Muscle of leg (tissue), 11 donors: ENCODE data around the gene TNS4. TPM values are rescaled to one million over a fixed set of nuclear protein-coding genes. Genes with fewer than 3 reads are reported as not detected.

Source experiments
- DNase-seq: peaks from one replicate; pipeline ENCODE4 v3.0.0; 2013
- H3K27ac ChIP-seq: one replicate; pipeline ENCODE4 v1.5.1; 2013; ENCODE audit warnings: mild to moderate bottlenecking, low read length, control low read depth
- H3K27me3 ChIP-seq: one replicate; pipeline ENCODE4 v1.6.1; 2013; ENCODE audit warnings: low read length; ENCODE audit not compliant: control insufficient read depth, insufficient read depth
- H3K36me3 ChIP-seq: one replicate; pipeline ENCODE4 v1.6.1; 2013; ENCODE audit warnings: low read length; ENCODE audit not compliant: control insufficient read depth, insufficient read depth
- H3K4me1 ChIP-seq: one replicate; pipeline ENCODE4 v1.6.1; 2013; ENCODE audit warnings: low read length; ENCODE audit not compliant: control insufficient read depth, insufficient read depth
- H3K4me3 ChIP-seq: one replicate; pipeline ENCODE4 v1.5.1; 2013; ENCODE audit warnings: low read length, control low read depth
- H3K9me3 ChIP-seq: replicated peaks from 2 replicates; pipeline ENCODE4 v1.6.1; 2013; ENCODE audit warnings: low read depth, low read length; ENCODE audit not compliant: control insufficient read depth
- WGBS: methylation state at CpG from one replicate; pipeline ENCODE4 v1.1.5; 2013; ENCODE audit warnings: missing lambda C conversion rate; ENCODE audit not compliant: insufficient coverage; 5-methylcytosine and 5-hydroxymethylcytosine counted together
- polyA plus RNA-seq, 8 donors: library from polyadenylated mRNA; unstranded; fragments of 120-200 nt; gene quantifications; one replicate each; pipeline versions ENCODE4 v1.2.1 to v1.2.3, GENCODE V29; 2013; ENCODE audit warnings: inconsistent platforms in 1 of 8, low replicate concordance in 1 of 8; ENCODE audit not compliant: insufficient read length in 8 of 8, insufficient read depth in 1 of 8
- total RNA-seq: library from RNA; stranded (reverse); fragments of 120-200 nt; gene quantifications from one replicate; pipeline ENCODE4 v1.2.4, GENCODE V29; 2013

Gene TNS4
- total and polyA plus RNA-seq, 9 donors: 0.05 to 1.6 (median 0.16) TPM; not detected in 4

DNA sequence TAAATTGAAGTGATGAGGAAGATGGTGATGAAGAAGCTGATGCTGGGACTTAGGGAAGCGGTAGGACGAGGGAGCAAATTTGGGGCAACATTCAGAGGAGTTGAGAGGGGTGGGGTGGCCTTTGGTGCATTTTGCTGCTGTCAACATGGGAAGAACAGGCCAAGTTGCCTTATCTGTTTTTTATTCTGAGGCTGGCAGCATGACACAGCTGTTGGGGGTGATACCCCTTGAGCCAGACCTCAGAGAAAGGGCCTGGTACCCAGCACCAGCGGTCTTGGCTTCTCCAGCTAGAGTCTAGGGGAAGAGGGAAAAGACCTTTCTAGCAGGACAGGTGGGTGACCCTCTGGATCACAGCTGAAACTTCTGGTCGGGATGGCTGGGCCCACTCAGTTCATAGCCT is 53.6 kb downstream of the TNS4 start:
- no peak for DNase-seq
- Histone ChIP-seq H3K27ac (peak overlapping the region; percentile 57), H3K4me3 (no peak overlapping the region), H3K27me3 (peaks cover 13% of the 10 kb centered on the region), H3K4me1 (peaks cover 78% of the 10 kb centered on the region), H3K36me3 (peaks cover 15% of the 10 kb centered on the region), H3K9me3 (no peaks in the 10 kb centered on the region)
- WGBS: 68% methylated on average over 4 of the region's 4 CpGs

DNA sequence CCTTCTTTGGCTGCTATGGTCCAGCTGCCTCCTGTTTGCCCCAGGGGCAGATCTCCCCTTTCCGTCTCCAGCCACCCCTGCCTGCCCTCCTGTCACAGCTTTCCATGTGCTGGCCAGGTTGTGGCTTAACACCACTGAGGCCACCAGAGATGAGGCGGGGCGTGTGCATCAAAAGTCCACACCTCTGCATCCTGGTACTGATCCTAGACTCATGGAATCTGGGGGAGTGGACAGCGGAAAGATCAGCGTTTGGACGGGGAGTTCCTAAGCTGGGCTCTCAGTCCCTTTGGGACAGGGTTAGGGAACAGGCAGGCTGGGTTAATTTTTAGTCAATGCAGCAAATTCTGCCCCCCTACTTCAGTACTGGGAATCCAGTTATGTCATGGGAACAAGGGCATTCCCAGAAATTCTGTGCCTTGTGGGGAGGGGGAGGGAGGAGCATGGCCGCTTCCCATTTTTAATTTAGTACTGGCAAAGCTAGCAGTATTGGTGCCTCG is 54.2 kb downstream of the TNS4 start:
- DNase-seq: peak; percentile 74
- no peaks in the 10 kb centered on the region for H3K9me3 ChIP-seq
- peak overlapping the region; percentile 15 for H3K4me3 ChIP-seq
- peaks cover 11% of the 10 kb centered on the region for H3K36me3 ChIP-seq
- peak overlapping the region; percentile 38 for H3K27ac ChIP-seq
- peaks cover 78% of the 10 kb centered on the region for H3K4me1 ChIP-seq
- peaks cover 16% of the 10 kb centered on the region for H3K27me3 ChIP-seq
- 17% methylated on average over 1 of the region's 8 CpGs for WGBS

DNA sequence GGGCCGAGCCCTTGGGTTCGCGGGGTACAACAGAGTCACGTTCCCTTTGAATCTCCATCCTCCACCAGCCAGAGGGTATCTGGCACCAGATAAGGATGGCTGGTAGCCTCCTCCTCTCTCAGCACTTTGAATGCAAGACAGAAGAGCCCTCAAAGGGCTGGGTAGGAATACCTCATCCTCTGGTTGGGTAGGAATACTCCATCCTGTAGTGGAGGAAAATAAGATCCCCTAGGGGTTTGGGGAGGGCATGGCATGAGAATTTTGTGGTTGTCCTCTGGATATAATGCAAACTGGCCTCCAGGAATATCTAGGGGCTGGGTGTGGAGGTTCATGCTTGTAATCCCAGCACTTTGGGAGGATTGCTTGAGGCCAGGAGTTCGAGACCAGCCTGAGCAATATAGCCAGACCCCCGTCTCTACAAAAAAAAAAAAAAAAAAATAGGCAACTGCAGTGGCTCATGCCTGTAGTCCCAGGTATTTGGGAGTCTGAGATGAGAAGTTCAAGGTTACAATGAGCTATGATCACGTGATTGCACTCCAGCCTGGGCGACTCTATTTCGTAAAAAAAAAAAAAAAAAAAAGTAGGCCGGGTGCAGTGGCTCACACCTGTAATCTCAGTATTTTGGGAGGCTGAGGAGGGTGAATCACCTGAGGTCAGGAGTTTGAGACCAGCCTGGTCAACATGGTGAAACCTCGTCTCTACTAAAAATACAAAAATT is 55.5 kb downstream of the TNS4 start:
- 52% methylated on average over 4 of the region's 11 CpGs for WGBS
- Histone ChIP-seq H3K27me3 (peaks cover 16% of the 10 kb centered on the region), H3K4me1 (peaks cover 70% of the 10 kb centered on the region), H3K4me3 (peak overlapping the region; percentile 78), H3K36me3 (peaks cover 10% of the 10 kb centered on the region), H3K9me3 (no peaks in the 10 kb centered on the region), H3K27ac (peak overlapping the region; percentile 87)
- no peak for DNase-seq

DNA sequence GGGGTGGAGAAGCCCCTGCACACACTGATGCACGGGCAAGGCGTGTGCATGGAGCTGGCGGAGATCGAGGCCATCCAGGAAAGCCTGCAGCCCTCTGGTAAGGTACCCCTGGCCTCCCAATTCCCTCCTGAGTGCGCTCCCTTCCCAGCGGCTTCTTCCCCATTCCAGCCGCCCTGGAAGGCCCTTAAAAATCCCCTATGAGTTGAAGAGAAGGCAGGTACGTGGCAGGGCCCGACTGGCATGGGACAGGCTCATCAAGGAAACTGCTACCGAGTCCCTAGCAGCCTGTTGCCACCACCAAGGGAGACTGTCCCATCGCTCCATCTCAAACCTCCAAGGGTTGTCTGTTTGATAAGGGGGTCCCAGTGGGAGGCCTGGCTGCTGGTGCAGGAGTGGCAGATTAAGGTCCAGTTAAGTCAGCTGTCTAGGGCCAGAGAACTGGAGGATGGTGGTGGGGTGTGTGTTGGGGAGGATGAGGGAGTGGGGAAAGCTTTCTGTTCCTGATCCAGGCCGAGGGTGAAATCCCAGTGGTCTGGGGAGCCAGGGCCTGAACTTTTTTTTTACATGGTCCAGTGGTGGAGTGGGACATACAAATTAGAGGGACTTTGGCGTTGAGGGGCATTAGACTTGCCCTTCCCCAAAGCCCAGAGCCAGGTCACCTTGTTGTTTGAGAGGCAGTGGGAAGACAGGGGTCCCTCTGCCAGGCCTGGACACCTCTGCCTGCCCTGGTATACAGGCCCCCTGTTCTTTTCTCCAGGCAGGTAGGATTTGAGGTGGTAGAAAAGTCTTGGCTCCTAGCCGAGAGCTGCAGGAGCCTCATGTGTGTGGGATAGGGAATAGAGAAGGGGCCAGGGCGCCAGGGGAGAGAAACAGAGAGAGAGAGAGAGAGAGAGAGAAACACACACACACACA is 57.2 kb downstream of the TNS4 start:
- Histone ChIP-seq H3K27ac (peak overlapping the region; percentile 87), H3K4me1 (peaks cover 59% of the 10 kb centered on the region), H3K27me3 (peaks cover 16% of the 10 kb centered on the region), H3K4me3 (peak overlapping the region; percentile 78), H3K9me3 (no peaks in the 10 kb centered on the region), H3K36me3 (peaks cover 7% of the 10 kb centered on the region)
- DNase-seq: peak; percentile 50
- 5% methylated on average over 6 of the region's 15 CpGs for WGBS

DNA sequence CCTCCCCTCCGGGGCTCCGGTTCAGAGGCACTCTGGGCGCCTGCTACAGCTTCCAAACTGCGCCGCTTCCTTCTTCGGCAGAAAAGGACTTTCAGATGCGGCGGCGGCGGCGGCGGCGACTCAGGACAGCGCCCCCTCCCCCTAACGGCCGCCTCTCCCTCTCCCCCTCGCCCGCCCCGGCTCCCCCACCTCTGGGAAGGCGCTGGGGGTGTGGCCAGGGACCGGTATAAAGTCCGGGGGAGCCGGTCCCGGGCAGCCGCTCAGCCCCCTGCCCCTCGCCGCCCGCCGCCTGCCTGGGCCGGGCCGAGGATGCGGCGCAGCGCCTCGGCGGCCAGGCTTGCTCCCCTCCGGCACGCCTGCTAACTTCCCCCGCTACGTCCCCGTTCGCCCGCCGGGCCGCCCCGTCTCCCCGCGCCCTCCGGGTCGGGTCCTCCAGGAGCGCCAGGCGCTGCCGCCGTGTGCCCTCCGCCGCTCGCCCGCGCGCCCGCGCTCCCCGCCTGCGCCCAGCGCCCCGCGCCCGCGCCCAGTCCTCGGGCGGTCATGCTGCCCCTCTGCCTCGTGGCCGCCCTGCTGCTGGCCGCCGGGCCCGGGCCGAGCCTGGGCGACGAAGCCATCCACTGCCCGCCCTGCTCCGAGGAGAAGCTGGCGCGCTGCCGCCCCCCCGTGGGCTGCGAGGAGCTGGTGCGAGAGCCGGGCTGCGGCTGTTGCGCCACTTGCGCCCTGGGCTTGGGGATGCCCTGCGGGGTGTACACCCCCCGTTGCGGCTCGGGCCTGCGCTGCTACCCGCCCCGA is 58.0 kb downstream of the TNS4 start, which contains the start of gene IGFBP4:
TSS of gene IGFBP4 (plus strand) at position 255 of the 792 bp plus-strand sequence. CDS start at position 541, 286 bp downstream.
- Histone ChIP-seq H3K4me3 (peak within 1 kb of the TSS; percentile 78), H3K27me3 (peaks cover 16% of the 10 kb centered on the region), H3K9me3 (no peaks in the 10 kb centered on the region), H3K36me3 (peaks cover 7% of the 10 kb centered on the region), H3K4me1 (peaks cover 51% of the 10 kb centered on the region), H3K27ac (peak within 1 kb of the TSS; percentile 91)
- under 1% methylated on average over 85 of the region's 98 CpGs for WGBS
- peak; percentile 94 for DNase-seq

DNA sequence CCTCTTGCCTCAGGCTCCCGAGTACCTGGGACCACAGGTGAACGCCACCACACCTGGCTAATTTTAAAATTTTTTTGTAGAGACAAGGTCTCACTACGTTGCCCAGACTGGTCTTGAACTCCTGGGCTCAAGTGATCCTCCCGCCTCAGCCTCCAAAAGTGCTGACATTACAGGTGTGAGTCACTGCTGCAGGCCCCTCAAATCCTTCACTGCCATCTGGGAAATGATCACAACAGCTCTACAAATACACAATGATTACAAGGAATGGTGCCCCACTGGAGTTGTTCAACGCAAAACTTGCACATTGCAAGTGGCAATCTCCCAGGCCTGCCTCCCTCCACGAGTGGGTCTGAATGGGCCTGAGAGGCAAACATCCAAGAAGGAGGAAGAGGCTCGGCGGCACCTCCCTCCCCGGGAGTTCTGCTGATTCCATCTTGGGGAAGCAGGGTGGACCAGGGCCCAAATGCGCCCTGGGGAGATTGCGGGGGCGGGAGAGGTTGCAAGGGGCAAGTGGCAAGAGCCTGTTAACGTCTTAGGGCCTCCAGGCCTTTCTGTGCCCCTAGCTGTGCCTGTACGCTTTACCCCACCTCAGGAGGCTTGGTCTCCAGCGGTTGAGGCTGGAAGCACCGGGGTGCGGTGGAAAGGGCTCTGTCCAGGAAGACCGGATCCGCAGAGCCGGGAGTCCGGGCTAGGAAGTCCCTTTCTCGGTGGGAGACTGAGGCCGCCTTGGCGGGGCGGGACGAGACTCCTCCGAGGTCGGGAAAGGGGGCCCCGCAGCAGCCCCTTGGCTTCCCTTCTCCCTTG is 58.8 kb downstream of the TNS4 start:
- no peaks in the 10 kb centered on the region for H3K9me3 ChIP-seq
- peak overlapping the region; percentile 91 for H3K27ac ChIP-seq
- WGBS: 8% methylated on average over 25 of the region's 29 CpGs
- peak; percentile 59 for DNase-seq
- peaks cover 7% of the 10 kb centered on the region for H3K36me3 ChIP-seq
- H3K4me3 ChIP-seq: peak overlapping the region; percentile 78
- H3K4me1 ChIP-seq: peaks cover 44% of the 10 kb centered on the region
- peaks cover 16% of the 10 kb centered on the region for H3K27me3 ChIP-seq

GRCh38 chr17:40440166-40440565 is 61.3 kb downstream of the TNS4 start:
- H3K27me3 ChIP-seq: peaks cover 12% of the 10 kb centered on the region
- H3K36me3 ChIP-seq: no peaks in the 10 kb centered on the region
- H3K9me3 ChIP-seq: no peaks in the 10 kb centered on the region
- H3K4me1 ChIP-seq: peaks cover 33% of the 10 kb centered on the region
- WGBS: 100% methylated on average over 2 of the region's 4 CpGs
- DNase-seq: no peak
- H3K4me3 ChIP-seq: no peak overlapping the region
- no peak overlapping the region for H3K27ac ChIP-seq

DNA sequence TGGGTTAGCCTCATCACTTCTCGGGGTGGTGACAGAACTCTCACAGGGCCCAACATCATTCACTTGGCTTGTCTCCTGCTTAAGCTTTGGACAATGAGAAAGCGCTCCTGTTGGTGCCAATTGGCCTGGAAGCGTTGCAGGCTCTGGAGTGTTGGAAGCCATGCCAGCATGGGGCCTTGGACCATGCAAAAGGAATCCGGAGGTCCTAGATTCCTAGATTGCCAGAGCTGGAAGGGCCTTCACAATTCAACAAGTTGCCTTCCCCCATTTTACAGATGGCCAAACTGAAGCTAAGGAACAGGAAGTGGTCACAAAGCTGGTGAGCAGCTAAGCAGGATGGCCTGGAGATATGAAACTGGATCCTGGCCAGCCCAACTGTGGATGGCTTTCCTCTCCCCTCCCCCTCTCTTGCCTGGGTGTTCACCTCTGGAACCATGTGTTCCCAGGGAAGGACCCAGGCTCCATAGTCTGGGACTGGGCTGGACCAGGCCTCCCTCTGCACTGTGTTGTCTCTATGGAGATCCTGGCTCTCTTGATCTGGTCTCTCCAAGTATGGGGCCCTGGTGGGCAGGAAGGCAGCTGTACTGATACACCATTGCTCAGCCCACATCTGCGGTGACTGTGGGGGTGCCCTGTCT is 64.2 kb downstream of the TNS4 start:
- Histone ChIP-seq H3K4me3 (no peak overlapping the region), H3K27ac (no peak overlapping the region)

GRCh38 chr17:40436636-40437035 is 64.8 kb downstream of the TNS4 start:
- Histone ChIP-seq H3K4me1 (peaks cover 28% of the 10 kb centered on the region), H3K27ac (no peak overlapping the region)
- WGBS: 30% methylated on average over 3 of the region's 5 CpGs

More for the DNA sequence above, 64.2 kb downstream of the TNS4 start:
- Histone ChIP-seq H3K4me1 (peaks cover 29% of the 10 kb centered on the region), H3K27me3 (no peaks in the 10 kb centered on the region), H3K36me3 (no peaks in the 10 kb centered on the region), H3K9me3 (no peaks in the 10 kb centered on the region)
- DNase-seq: no peak
- WGBS: 40% methylated on average over 2 of the region's 5 CpGs

More at GRCh38 chr17:40436636-40437035, 64.8 kb downstream of the TNS4 start:
- H3K36me3 ChIP-seq: no peaks in the 10 kb centered on the region
- no peak for DNase-seq
- H3K9me3 ChIP-seq: no peaks in the 10 kb centered on the region
- H3K4me3 ChIP-seq: no peak overlapping the region
- no peaks in the 10 kb centered on the region for H3K27me3 ChIP-seq
